Measurements from ENCODE around the gene FGGY. TPM values are rescaled to one million over a fixed set of nuclear protein-coding genes. Genes with fewer than 3 reads are reported as not detected.
"Not testable (repeated sequence)": the region's sequence is repeated elsewhere in the genome, so short reads cannot be mapped to it uniquely, and the experiment has no call there.

Gene FGGY
- polyA plus RNA-seq, 5 donors = 13.3 to 22.3 (median 17.1) TPM

GRCh38 chr1:59638231-59638711 is 341.4 kb downstream of the FGGY start:
- DNase-seq = peak; percentile 36 to 38

- DNase-seq = no peak
Measured at GRCh38 chr1:59639266-59639665, 342.4 kb downstream of the FGGY start.

GRCh38 chr1:59640851-59641250 is 344.0 kb downstream of the FGGY start:
- no peak for DNase-seq

- DNase-seq = no peak
Measured at GRCh38 chr1:59641836-59642235, 344.9 kb downstream of the FGGY start.

- no peak for DNase-seq
Measured at GRCh38 chr1:59643526-59643925, 346.6 kb downstream of the FGGY start.

- no peak for DNase-seq
Measured at GRCh38 chr1:59645893-59646292, 349.0 kb downstream of the FGGY start.

- not testable (repeated sequence) for DNase-seq
Measured at GRCh38 chr1:59653142-59653958, 356.5 kb downstream of the FGGY start.

GRCh38 chr1:59653968-59654367 is 357.1 kb downstream of the FGGY start:
- DNase-seq = no peak

GRCh38 chr1:59657873-59658465 is 361.1 kb downstream of the FGGY start:
- no peak for DNase-seq

GRCh38 chr1:59664166-59664565 is 367.3 kb downstream of the FGGY start:
- no peak for DNase-seq

GRCh38 chr1:59666106-59666505 is 369.2 kb downstream of the FGGY start:
- DNase-seq = no peak

- DNase-seq = no peak
Measured at GRCh38 chr1:59667020-59667419, 370.1 kb downstream of the FGGY start.

- DNase-seq = no peak
Measured at GRCh38 chr1:59669752-59670312, 372.9 kb downstream of the FGGY start.

GRCh38 chr1:59670662-59671061 is 373.8 kb downstream of the FGGY start:
- no peak for DNase-seq

GRCh38 chr1:59671066-59671952 is 374.4 kb downstream of the FGGY start:
- DNase-seq = no peak

- DNase-seq = no peak
Measured at GRCh38 chr1:59671953-59672305, 375.0 kb downstream of the FGGY start.

- DNase-seq = no peak
Measured at GRCh38 chr1:59672851-59673572, 376.1 kb downstream of the FGGY start.

GRCh38 chr1:59673573-59674450 is 376.9 kb downstream of the FGGY start:
- no peak for DNase-seq

GRCh38 chr1:59674595-59674994 is 377.7 kb downstream of the FGGY start:
- DNase-seq = peak; percentile 80 to 88

GRCh38 chr1:59675936-59676335 is 379.0 kb downstream of the FGGY start:
- DNase-seq = no peak

Measured in right lung (tissue), 5 donors.